ENCODE measurements around the gene RNFT2. TPM values are rescaled to one million over a fixed set of nuclear protein-coding genes. Genes with fewer than 3 reads are reported as not detected.

Gene RNFT2
- total RNA-seq, 1 donor from 2014 or later, result 9.6 TPM

DNA sequence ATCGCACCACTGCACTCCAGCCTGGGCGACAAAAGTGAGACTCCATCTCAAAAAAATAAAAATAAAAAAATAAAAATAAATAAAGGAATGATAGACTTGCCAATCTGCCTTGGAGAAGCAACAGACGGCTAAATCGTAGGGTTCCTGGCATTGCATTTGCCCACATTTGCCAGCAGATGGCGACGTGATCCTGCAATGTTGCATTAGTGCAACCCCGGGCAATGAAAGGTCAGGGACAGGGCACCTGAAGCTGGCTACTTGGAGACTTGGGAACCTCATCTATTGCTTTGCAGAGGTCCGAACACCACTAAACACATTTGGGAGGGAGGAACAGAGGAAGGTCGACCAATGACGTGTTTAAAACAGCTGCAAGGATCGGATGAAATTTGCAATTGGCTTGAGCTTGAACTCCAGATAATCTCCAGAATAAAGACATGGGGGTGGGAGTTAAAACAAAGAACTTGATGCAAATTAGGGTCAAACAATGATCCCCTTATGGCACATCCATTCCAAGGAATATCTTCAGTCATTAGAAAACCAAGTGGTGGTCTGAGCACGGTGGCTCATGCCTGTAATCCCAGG, 34.8 kb upstream of the RNFT2 start:
- TF ChIP-seq, protein P1, sequence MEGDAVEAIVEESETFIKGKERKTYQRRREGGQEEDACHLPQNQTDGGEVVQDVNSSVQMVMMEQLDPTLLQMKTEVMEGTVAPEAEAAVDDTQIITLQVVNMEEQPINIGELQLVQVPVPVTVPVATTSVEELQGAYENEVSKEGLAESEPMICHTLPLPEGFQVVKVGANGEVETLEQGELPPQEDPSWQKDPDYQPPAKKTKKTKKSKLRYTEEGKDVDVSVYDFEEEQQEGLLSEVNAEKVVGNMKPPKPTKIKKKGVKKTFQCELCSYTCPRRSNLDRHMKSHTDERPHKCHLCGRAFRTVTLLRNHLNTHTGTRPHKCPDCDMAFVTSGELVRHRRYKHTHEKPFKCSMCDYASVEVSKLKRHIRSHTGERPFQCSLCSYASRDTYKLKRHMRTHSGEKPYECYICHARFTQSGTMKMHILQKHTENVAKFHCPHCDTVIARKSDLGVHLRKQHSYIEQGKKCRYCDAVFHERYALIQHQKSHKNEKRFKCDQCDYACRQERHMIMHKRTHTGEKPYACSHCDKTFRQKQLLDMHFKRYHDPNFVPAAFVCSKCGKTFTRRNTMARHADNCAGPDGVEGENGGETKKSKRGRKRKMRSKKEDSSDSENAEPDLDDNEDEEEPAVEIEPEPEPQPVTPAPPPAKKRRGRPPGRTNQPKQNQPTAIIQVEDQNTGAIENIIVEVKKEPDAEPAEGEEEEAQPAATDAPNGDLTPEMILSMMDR (IDR thresholded peaks at IDR 0.05), result peak; percentile 95
- peaks cover 4% of the 10 kb centered on the region for H3K27me3 Mint-ChIP-seq (ENCODE audit: unreplicated experiment)
- no peak overlapping the region for H3K4me3 Mint-ChIP-seq (ENCODE audit: unreplicated experiment)
- H3K27ac Mint-ChIP-seq (ENCODE audit: unreplicated experiment), result no peak overlapping the region
- DNase-seq (ENCODE audit: extremely low spot score, unreplicated experiment), result no peak
- no peaks in the 10 kb centered on the region for H3K9me3 Mint-ChIP-seq (ENCODE audit: unreplicated experiment)
- no peaks in the 10 kb centered on the region for H3K36me3 Mint-ChIP-seq (ENCODE audit: unreplicated experiment)
- H3K4me1 Mint-ChIP-seq (ENCODE audit: unreplicated experiment), result peaks cover 6% of the 10 kb centered on the region

DNA sequence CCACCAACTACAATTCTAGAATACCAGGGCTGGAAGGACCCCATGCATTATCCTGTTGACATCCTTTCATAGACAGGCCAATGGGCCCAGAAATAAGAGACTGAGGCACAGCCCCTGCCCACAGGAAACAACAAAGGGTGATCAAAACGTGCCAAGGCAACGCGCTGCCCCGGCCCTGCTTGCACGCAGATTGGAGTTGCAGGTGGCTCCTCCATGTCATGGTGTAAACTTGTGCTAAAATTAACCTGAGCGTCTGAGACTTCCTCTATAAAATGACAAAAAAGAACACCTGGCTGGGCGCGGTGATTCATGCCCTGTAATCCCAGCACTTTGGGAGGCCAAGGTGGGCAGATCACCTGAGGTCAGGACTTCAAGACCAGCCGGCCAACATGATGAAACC, 30.4 kb upstream of the RNFT2 start:
- peaks cover 8% of the 10 kb centered on the region for H3K36me3 Mint-ChIP-seq (ENCODE audit: unreplicated experiment)
- no peak overlapping the region for H3K27ac Mint-ChIP-seq (ENCODE audit: unreplicated experiment)
- no peak overlapping the region for H3K4me3 Mint-ChIP-seq (ENCODE audit: unreplicated experiment)
- TF ChIP-seq, protein P1 (IDR thresholded peaks at IDR 0.05), result no peak
- H3K27me3 Mint-ChIP-seq (ENCODE audit: unreplicated experiment), result peaks cover 13% of the 10 kb centered on the region
- H3K9me3 Mint-ChIP-seq (ENCODE audit: unreplicated experiment), result no peaks in the 10 kb centered on the region
- DNase-seq (ENCODE audit: extremely low spot score, unreplicated experiment), result no peak
- H3K4me1 Mint-ChIP-seq (ENCODE audit: unreplicated experiment), result peaks cover 19% of the 10 kb centered on the region

DNA sequence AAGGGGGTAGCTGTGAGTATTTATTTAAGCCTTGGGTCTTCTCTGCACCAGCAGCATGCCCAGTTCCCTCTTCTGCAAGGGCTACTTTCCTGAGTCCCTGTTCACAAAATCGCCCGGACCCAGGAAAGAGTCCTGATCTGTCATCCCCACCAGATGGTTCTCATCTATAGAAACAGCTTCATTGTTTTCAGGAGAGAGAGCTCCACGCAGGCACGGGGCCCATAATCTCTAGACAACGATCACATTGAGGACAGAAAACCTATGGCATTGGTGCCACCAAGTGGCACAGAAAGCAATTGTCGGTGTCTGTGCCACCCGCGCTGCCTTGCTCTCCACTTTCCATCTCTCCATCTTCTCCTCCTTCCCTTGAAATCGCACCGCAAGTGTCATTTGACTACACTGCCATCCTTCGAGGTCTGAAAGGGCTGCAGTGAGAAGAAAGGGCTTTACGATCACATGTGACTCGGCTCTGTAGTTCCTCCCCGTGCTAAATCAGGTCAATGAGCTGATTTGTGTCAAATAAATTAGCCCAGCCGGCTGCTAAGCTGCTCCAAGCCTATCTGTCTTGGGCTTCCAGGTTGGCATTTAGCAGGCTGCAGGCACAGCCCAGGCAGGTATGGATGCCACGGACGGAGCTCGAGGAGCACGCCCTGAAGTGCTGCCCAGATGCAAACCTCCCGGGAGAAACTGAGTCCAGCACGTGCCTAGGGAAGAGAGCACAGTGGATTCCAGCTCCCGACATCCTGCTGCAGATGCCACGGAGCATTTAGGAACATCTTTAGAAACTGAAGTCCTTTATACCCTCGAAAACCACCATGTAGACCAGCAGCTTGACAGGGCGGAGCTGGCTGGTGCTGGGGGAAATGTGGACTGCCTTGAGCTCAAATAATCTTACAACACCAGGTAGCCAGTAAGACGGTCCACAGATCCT, 29.0 kb upstream of the RNFT2 start:
- Mint-ChIP-seq H3K4me1 (ENCODE audit: unreplicated experiment) (peaks cover 31% of the 10 kb centered on the region), H3K27me3 (ENCODE audit: unreplicated experiment) (peaks cover 12% of the 10 kb centered on the region), H3K4me3 (ENCODE audit: unreplicated experiment) (no peak overlapping the region), H3K36me3 (ENCODE audit: unreplicated experiment) (peaks cover 8% of the 10 kb centered on the region), H3K27ac (ENCODE audit: unreplicated experiment) (no peak overlapping the region), H3K9me3 (ENCODE audit: unreplicated experiment) (no peaks in the 10 kb centered on the region)
- no peak for DNase-seq (ENCODE audit: extremely low spot score, unreplicated experiment)
- TF ChIP-seq, protein P1 (IDR thresholded peaks at IDR 0.05), result peak; percentile 83

DNA sequence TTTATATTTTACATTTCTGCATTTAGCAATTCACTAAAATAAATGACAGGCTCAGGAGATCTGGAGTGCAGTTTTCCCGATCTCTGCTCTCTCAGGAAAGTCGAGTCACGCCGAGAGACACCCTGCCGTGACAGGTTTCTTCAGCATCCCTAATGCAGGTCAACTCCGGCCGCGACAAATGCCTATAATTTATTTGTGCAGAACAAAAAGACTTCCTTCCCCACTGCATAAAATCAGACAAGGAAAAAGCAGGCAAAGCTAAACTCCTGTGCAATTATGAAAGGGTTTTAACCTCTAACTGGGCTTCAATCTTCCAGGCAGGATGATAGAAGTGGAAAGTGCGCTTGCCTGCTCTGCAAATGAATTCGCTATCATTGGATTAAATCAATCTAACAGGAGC, 28.3 kb upstream of the RNFT2 start:
- TF ChIP-seq, protein P1 (IDR thresholded peaks at IDR 0.05), result no peak
- Mint-ChIP-seq H3K9me3 (ENCODE audit: unreplicated experiment) (no peaks in the 10 kb centered on the region), H3K27me3 (ENCODE audit: unreplicated experiment) (peaks cover 12% of the 10 kb centered on the region), H3K36me3 (ENCODE audit: unreplicated experiment) (peaks cover 8% of the 10 kb centered on the region), H3K4me3 (ENCODE audit: unreplicated experiment) (no peak overlapping the region), H3K4me1 (ENCODE audit: unreplicated experiment) (peaks cover 35% of the 10 kb centered on the region), H3K27ac (ENCODE audit: unreplicated experiment) (no peak overlapping the region)
- DNase-seq (ENCODE audit: extremely low spot score, unreplicated experiment), result no peak

Measured in osteocyte (in vitro differentiated cells).